ENCODE results near the gene SPIRE1. TPM values are rescaled to one million over a fixed set of nuclear protein-coding genes. Genes with fewer than 3 reads are reported as not detected.

Gene SPIRE1
- total and polyA plus RNA-seq, 2 experiments from 2014 or later, result 10.7 to 28.6 TPM

- TF ChIP-seq EZH2 (IDR thresholded peaks at IDR 0.05; ENCODE audit: insufficient read depth, poor library complexity, severe bottlenecking), result no peak
- no peaks in the 10 kb centered on the region for H3K4me1 ChIP-seq (ENCODE audit: insufficient read depth)
- no peak overlapping the region for H2AFZ ChIP-seq
- WGBS, 2 experiments (ENCODE audit: low coverage in 1 of 2, low lambda C conversion rate in 2 of 2, missing lambda C conversion rate in 2 of 2), result 86 to 88% methylated on average over 4 of the region's 4 CpGs
- no peak overlapping the region for H3K27ac ChIP-seq
- no peaks in the 10 kb centered on the region for H3F3A ChIP-seq (ENCODE audit: insufficient read depth)
- no peaks in the 10 kb centered on the region for H3K9me3 ChIP-seq (ENCODE audit: low read depth)
- 0 out of 2 replicates have a peak, but pooled peaks cover 8% of the 10 kb centered on the region for H3K36me3 ChIP-seq (ENCODE audit: low read depth)
- in situ Hi-C loops (cut with MboI), result no loop called here
- no peaks in the 10 kb centered on the region for H3K27me3 ChIP-seq (replicated peaks; ENCODE audit: insufficient read depth)
- DNase-seq, result peak; percentile 31
- no peaks in the 10 kb centered on the region for H4K20me1 ChIP-seq (ENCODE audit: insufficient read depth)
- no peak overlapping the region for H3K4me2 ChIP-seq (ENCODE audit: unreplicated experiment)
- no peak overlapping the region for H3K9ac ChIP-seq
- H3K9me2 ChIP-seq (ENCODE audit: insufficient read depth), result no peaks in the 10 kb centered on the region
- no peak overlapping the region for H3K4me3 ChIP-seq
- H3K79me2 ChIP-seq (ENCODE audit: insufficient read depth), result no peaks in the 10 kb centered on the region
Observed at GRCh38 chr18:12474876-12475275, 183.0 kb downstream of the SPIRE1 start.

- in situ Hi-C loops (cut with MboI), result no loop called here
Observed at GRCh38 chr18:12474146-12474545, 183.8 kb downstream of the SPIRE1 start.

DNA sequence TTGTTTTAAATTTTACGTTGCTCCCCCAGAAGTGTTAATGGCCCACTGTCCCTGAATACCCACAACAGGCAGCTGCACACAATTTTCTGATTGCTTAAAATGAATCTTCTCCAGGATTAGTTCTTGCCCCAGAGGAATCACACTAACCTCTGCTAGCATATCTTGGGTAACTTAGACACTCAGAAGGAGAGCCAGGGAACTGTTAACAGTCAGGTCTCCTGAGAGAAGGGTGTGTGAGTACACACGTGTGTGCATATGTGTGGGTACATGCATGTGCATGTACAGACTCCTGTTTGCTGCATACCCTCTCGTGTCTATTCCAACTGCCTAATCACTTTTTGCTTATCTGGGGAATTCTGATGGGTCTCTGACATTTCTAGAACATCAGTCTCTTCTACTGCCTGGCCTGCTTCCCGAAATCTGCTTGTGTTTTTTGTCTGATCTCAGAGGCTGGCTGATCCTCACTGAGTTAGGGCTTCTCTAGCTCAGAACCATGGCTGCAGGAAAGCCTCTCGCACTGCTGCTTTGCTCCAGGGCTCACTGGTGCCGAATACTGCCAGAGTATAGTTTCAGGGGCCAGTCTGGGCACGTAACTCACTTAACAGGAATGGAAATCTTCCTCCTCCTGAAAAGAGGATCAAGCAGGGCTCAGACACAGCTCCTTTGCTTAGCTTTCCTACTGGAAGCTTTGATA is 187.4 kb downstream of the SPIRE1 start:
- 84 to 93% methylated on average over 7 of the region's 7 CpGs for WGBS, 2 experiments (ENCODE audit: low coverage in 1 of 2, low lambda C conversion rate in 2 of 2, missing lambda C conversion rate in 2 of 2)
- Histone ChIP-seq H3F3A (ENCODE audit: insufficient read depth) (no peaks in the 10 kb centered on the region), H3K4me2 (ENCODE audit: unreplicated experiment) (no peak overlapping the region), H4K20me1 (ENCODE audit: insufficient read depth) (no peaks in the 10 kb centered on the region), H3K36me3 (ENCODE audit: low read depth) (peaks cover 2% of the 10 kb centered on the region; the same call in 1 of the 2 replicates), H3K9me2 (ENCODE audit: insufficient read depth) (no peaks in the 10 kb centered on the region), H3K27ac (no peak overlapping the region), H3K4me3 (no peak overlapping the region), H3K4me1 (ENCODE audit: insufficient read depth) (no peaks in the 10 kb centered on the region), H3K27me3 (replicated peaks; ENCODE audit: insufficient read depth) (no peaks in the 10 kb centered on the region), H2AFZ (no peak overlapping the region), H3K9me3 (ENCODE audit: low read depth) (no peaks in the 10 kb centered on the region), H3K9ac (no peak overlapping the region), H3K79me2 (ENCODE audit: insufficient read depth) (no peaks in the 10 kb centered on the region)
- no peak for DNase-seq
- TF ChIP-seq EZH2 (IDR thresholded peaks at IDR 0.05; ENCODE audit: insufficient read depth, poor library complexity, severe bottlenecking) (no peak), EZH2phosphoT487 (IDR thresholded peaks at IDR 0.05; ENCODE audit: insufficient read depth, low read depth) (no peak)
- in situ Hi-C loops (cut with MboI), result no loop called here

More at GRCh38 chr18:12474146-12474545, 183.8 kb downstream of the SPIRE1 start:
- H3K4me3 ChIP-seq, result no peak overlapping the region
- no peak for TF ChIP-seq EZH2 (IDR thresholded peaks at IDR 0.05; ENCODE audit: insufficient read depth, poor library complexity, severe bottlenecking)
- TF ChIP-seq EZH2phosphoT487 (IDR thresholded peaks at IDR 0.05; ENCODE audit: insufficient read depth, low read depth), result no peak
- no peak overlapping the region for H3K27ac ChIP-seq
- no peak overlapping the region for H3K9ac ChIP-seq
- H3K9me3 ChIP-seq (ENCODE audit: low read depth), result no peaks in the 10 kb centered on the region
- DNase-seq, result peak; percentile 32
- H3K9me2 ChIP-seq (ENCODE audit: insufficient read depth), result no peaks in the 10 kb centered on the region
- no peaks in the 10 kb centered on the region for H3K27me3 ChIP-seq (replicated peaks; ENCODE audit: insufficient read depth)
- 0 out of 2 replicates have a peak, but pooled peaks cover 8% of the 10 kb centered on the region for H3K36me3 ChIP-seq (ENCODE audit: low read depth)
- no peak overlapping the region for H3K4me2 ChIP-seq (ENCODE audit: unreplicated experiment)
- no peaks in the 10 kb centered on the region for H3F3A ChIP-seq (ENCODE audit: insufficient read depth)
- no peaks in the 10 kb centered on the region for H4K20me1 ChIP-seq (ENCODE audit: insufficient read depth)
- no peaks in the 10 kb centered on the region for H3K79me2 ChIP-seq (ENCODE audit: insufficient read depth)
- no peaks in the 10 kb centered on the region for H3K4me1 ChIP-seq (ENCODE audit: insufficient read depth)
- no peak overlapping the region for H2AFZ ChIP-seq

- no peak for DNase-seq
- H3K36me3 ChIP-seq (ENCODE audit: low read depth), result peaks cover 2% of the 10 kb centered on the region; the same call in 1 of the 2 replicates
- no peak overlapping the region for H3K9ac ChIP-seq
- no peaks in the 10 kb centered on the region for H3F3A ChIP-seq (ENCODE audit: insufficient read depth)
- in situ Hi-C loops (cut with MboI), result no loop called here
- no peak overlapping the region for H3K27ac ChIP-seq
- no peak overlapping the region for H3K4me2 ChIP-seq (ENCODE audit: unreplicated experiment)
- no peaks in the 10 kb centered on the region for H4K20me1 ChIP-seq (ENCODE audit: insufficient read depth)
- H3K9me3 ChIP-seq (ENCODE audit: low read depth), result no peaks in the 10 kb centered on the region
- TF ChIP-seq EZH2 (IDR thresholded peaks at IDR 0.05; ENCODE audit: insufficient read depth, poor library complexity, severe bottlenecking), result no peak
- TF ChIP-seq EZH2phosphoT487 (IDR thresholded peaks at IDR 0.05; ENCODE audit: insufficient read depth, low read depth), result no peak
- no peaks in the 10 kb centered on the region for H3K9me2 ChIP-seq (ENCODE audit: insufficient read depth)
- no peaks in the 10 kb centered on the region for H3K4me1 ChIP-seq (ENCODE audit: insufficient read depth)
- no peaks in the 10 kb centered on the region for H3K27me3 ChIP-seq (replicated peaks; ENCODE audit: insufficient read depth)
- H3K4me3 ChIP-seq, result no peak overlapping the region
- H3K79me2 ChIP-seq (ENCODE audit: insufficient read depth), result no peaks in the 10 kb centered on the region
- 98 to 99% methylated on average over 4 of the region's 4 CpGs for WGBS, 2 experiments (ENCODE audit: low coverage in 1 of 2, low lambda C conversion rate in 2 of 2, missing lambda C conversion rate in 2 of 2)
- no peak overlapping the region for H2AFZ ChIP-seq
Observed at GRCh38 chr18:12468445-12468844, 189.5 kb downstream of the SPIRE1 start.

All from GM23248 (cell line).